SK-N-SH treated with all-trans-retinoic acid at 6 μM for 48 hours (cell line): ENCODE results near the gene CROCC2.

Experiments used
- ARNTL ChIP-seq: fragments of 450-650 bp; formaldehyde crosslinking; IDR thresholded peaks from 2 replicates; pipeline ENCODE4 v1.5.0; 2020; ENCODE audit warnings: low read depth, mild to moderate bottlenecking, moderate library complexity, borderline replicate concordance
- CREB5 ChIP-seq: fragments of 250-450 bp; sonication (Bioruptor Pico); IDR thresholded peaks from 2 replicates; pipeline ENCODE4 v1.5.1; 2020; ENCODE audit warnings: low read depth, mild to moderate bottlenecking, moderate library complexity
- GLIS3 ChIP-seq: fragments of 250-450 bp; sonication (Bioruptor Pico); IDR thresholded peaks from 2 replicates; pipeline ENCODE4 v1.5.0; 2020; ENCODE audit warnings: mild to moderate bottlenecking, moderate library complexity
- PPARA ChIP-seq: fragments of 250-450 bp; sonication (Bioruptor Pico); IDR thresholded peaks from 2 replicates; pipeline ENCODE4 v1.5.0; 2020; ENCODE audit warnings: mild to moderate bottlenecking, borderline replicate concordance
- RARB ChIP-seq: fragments of 250-450 bp; sonication (Bioruptor Pico); IDR thresholded peaks from 2 replicates; pipeline ENCODE4 v1.8.0; 2021; ENCODE audit warnings: mild to moderate bottlenecking, moderate library complexity
- ZFP3 ChIP-seq: fragments of 250-450 bp; sonication (Bioruptor Pico); IDR thresholded peaks from 2 replicates; pipeline ENCODE4 v1.5.0; 2020; ENCODE audit warnings: mild to moderate bottlenecking, moderate library complexity
- TF ChIP-seq, protein P1 (sequence below): fragments of 250-450 bp; sonication (Bioruptor Pico); IDR thresholded peaks from 2 replicates; pipeline ENCODE4 v1.8.0; 2020; ENCODE audit warnings: mild to moderate bottlenecking, moderate library complexity, borderline replicate concordance

DNA sequence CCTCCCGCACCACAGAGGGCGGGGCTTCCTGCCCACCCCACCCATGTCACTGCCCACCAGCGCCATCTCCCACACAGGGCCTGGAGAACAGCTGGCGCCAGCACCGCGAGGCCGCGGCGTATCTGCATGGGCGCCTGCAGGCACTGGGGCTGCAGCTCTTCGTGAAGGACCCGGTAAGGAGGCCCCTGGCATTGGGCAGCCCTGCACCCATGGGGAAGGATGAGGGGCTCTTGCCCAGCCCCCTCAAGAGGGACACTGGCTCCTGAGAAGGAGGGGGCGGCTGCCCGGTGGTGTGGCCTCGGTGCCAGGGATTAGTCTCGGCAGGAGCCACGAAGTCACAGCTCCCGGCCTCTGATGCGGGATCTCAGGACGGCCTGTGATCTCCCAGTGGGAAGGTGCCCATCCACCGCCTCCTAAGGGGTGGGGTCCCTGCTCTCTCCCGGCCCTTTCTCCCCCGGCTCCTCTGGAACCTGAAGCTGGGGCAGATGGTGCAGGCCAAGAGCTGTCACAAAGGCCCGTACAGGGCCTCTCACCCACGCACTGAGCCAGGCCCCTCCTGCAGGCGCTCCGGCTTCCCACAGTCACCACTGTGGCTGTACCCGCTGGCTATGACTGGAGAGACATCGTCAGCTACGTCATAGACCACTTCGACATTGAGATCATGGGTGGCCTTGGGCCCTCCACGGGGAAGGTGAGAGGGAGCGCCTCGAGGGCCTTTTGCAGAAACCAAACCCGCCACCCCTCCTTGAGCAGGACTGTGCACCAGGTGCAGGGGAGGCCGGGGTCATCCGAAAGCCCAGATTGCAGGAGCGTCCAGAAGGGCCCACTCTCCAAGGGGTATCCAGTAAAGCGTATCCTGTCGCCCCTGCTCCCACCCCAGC, 28.4 kb upstream of the CROCC2 start:
- TF ChIP-seq, protein P1, sequence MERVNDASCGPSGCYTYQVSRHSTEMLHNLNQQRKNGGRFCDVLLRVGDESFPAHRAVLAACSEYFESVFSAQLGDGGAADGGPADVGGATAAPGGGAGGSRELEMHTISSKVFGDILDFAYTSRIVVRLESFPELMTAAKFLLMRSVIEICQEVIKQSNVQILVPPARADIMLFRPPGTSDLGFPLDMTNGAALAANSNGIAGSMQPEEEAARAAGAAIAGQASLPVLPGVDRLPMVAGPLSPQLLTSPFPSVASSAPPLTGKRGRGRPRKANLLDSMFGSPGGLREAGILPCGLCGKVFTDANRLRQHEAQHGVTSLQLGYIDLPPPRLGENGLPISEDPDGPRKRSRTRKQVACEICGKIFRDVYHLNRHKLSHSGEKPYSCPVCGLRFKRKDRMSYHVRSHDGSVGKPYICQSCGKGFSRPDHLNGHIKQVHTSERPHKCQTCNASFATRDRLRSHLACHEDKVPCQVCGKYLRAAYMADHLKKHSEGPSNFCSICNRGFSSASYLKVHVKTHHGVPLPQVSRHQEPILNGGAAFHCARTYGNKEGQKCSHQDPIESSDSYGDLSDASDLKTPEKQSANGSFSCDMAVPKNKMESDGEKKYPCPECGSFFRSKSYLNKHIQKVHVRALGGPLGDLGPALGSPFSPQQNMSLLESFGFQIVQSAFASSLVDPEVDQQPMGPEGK (CRISPR knock-in tag): no peak
- TF ChIP-seq CREB5 (no peak), PPARA (no peak), GLIS3 (CRISPR knock-in tag) (no peak), ZFP3 (no peak), ARNTL (CRISPR knock-in tag) (no peak), RARB (CRISPR knock-in tag) (no peak)
